ENCODE results near the gene ST6GALNAC3. TPM values are rescaled to one million over a fixed set of nuclear protein-coding genes. Genes with fewer than 3 reads are reported as not detected.

ST6GALNAC3 gene
- total and polyA plus RNA-seq, 3 donors from 2014 or later = 0.46 to 0.87 (median 0.74) TPM

DNA sequence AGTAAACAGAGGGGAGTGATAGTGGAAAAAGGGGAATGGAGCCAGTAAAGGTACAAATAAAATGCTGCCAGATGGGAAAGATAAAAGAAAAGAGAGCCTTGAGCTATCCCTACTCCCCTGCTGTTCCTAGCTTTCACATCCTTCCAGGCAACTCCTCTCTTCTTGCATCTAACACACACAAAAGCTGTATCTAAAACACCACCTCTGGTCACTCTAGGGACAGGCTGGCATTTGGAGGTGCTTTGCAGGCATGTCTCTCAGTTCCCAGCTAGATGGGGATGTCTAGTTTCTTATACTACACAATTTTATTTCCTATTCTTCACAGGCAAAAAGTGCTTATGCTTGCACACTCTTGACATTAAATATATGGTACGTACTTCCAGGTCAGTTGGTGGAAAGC lies 607.6 kb downstream of the ST6GALNAC3 start:
- intact Hi-C loops (cut with DNase I; ENCODE audit: low total_unique reads) = no loop called here
- no peak for DNase-seq
- Histone ChIP-seq H3K36me3 (ENCODE audit: low read depth, missing control alignments) (no peaks in the 10 kb centered on the region), H3K9me3 (no peaks in the 10 kb centered on the region), H3K27ac (no peak overlapping the region), H3K4me1 (no peaks in the 10 kb centered on the region), H3K4me3 (no peak overlapping the region), H3K27me3 (no peaks in the 10 kb centered on the region)
- 89 to 96% methylated on average over 1 of the region's 1 CpG for WGBS, 2 donors
- no peak for TF ChIP-seq POLR2A (IDR thresholded peaks at IDR 0.05)
- TF ChIP-seq, protein P1, sequence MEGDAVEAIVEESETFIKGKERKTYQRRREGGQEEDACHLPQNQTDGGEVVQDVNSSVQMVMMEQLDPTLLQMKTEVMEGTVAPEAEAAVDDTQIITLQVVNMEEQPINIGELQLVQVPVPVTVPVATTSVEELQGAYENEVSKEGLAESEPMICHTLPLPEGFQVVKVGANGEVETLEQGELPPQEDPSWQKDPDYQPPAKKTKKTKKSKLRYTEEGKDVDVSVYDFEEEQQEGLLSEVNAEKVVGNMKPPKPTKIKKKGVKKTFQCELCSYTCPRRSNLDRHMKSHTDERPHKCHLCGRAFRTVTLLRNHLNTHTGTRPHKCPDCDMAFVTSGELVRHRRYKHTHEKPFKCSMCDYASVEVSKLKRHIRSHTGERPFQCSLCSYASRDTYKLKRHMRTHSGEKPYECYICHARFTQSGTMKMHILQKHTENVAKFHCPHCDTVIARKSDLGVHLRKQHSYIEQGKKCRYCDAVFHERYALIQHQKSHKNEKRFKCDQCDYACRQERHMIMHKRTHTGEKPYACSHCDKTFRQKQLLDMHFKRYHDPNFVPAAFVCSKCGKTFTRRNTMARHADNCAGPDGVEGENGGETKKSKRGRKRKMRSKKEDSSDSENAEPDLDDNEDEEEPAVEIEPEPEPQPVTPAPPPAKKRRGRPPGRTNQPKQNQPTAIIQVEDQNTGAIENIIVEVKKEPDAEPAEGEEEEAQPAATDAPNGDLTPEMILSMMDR (IDR thresholded peaks at IDR 0.05) = no peak

Other genes starting within 250 kb of the ST6GALNAC3 start
- 10 to 100 TPM; 16.7 to 18.7 TPM for gene ASB17, start 142.3 kb upstream of the ST6GALNAC3 start, total RNA-seq
- gene ASB17, start 142.3 kb upstream of the ST6GALNAC3 start, polyA plus RNA-seq (ENCODE audit: insufficient read depth, low read depth, low replicate concordance) = 78.7 TPM

Measured in testis (tissue), 3 donors.